ENCODE data around the gene ACP2.

Gene ACP2

GRCh38 chr11:47248664-47249377 lies at the start of gene ACP2:
Gene ACP2 (minus strand): TSS chr11:47248814. CDS start chr11:47248789, 25 bp downstream.
- peak; percentile 91 for DNase-seq (ENCODE audit: low read depth)

GRCh38 chr11:47296045-47296444 lies 47.4 kb upstream of the ACP2 start:
- DNase-seq (ENCODE audit: low read depth): no peak

- DNase-seq (ENCODE audit: low read depth): no peak
Measured at GRCh38 chr11:47295385-47295784, 46.8 kb upstream of the ACP2 start.

GRCh38 chr11:47289856-47290255 lies 41.2 kb upstream of the ACP2 start:
- peak; percentile 15 for DNase-seq (ENCODE audit: low read depth)

- DNase-seq (ENCODE audit: low read depth): no peak
Measured at GRCh38 chr11:47288066-47288465, 39.5 kb upstream of the ACP2 start.

- no peak for DNase-seq (ENCODE audit: low read depth)
Measured at GRCh38 chr11:47285969-47286770, 37.6 kb upstream of the ACP2 start.

GRCh38 chr11:47284151-47284550 lies 35.5 kb upstream of the ACP2 start:
- DNase-seq (ENCODE audit: low read depth): no peak

GRCh38 chr11:47282462-47282861 lies 33.8 kb upstream of the ACP2 start:
- no peak for DNase-seq (ENCODE audit: low read depth)

- DNase-seq (ENCODE audit: low read depth): no peak
Measured at GRCh38 chr11:47280860-47281259, 32.2 kb upstream of the ACP2 start.

GRCh38 chr11:47280099-47280498 lies 31.5 kb upstream of the ACP2 start:
- DNase-seq (ENCODE audit: low read depth): no peak

GRCh38 chr11:47278769-47279168 lies 30.2 kb upstream of the ACP2 start:
- no peak for DNase-seq (ENCODE audit: low read depth)

GRCh38 chr11:47278058-47278457 lies 29.4 kb upstream of the ACP2 start:
- no peak for DNase-seq (ENCODE audit: low read depth)

GRCh38 chr11:47276923-47277322 lies 28.3 kb upstream of the ACP2 start:
- DNase-seq (ENCODE audit: low read depth): no peak

GRCh38 chr11:47274495-47275235 lies 26.1 kb upstream of the ACP2 start:
- no peak for DNase-seq (ENCODE audit: low read depth)

- DNase-seq (ENCODE audit: low read depth): peak; percentile 31
Measured at GRCh38 chr11:47272706-47273105, 24.1 kb upstream of the ACP2 start.

GRCh38 chr11:47271961-47272661 lies 23.5 kb upstream of the ACP2 start:
- DNase-seq (ENCODE audit: low read depth): no peak

- DNase-seq (ENCODE audit: low read depth): no peak
Measured at GRCh38 chr11:47271328-47271727, 22.7 kb upstream of the ACP2 start.

- peak; percentile 65 for DNase-seq (ENCODE audit: low read depth)
Measured at GRCh38 chr11:47270331-47271271, 22.0 kb upstream of the ACP2 start.

- DNase-seq (ENCODE audit: low read depth): peak; percentile 85
Measured at GRCh38 chr11:47269829-47270305, 21.3 kb upstream of the ACP2 start, which contains the start of gene MADD. Gene MADD (plus strand): TSS chr11:47270133.

GRCh38 chr11:47269002-47269828 lies 20.6 kb upstream of the ACP2 start:
- peak; percentile 89 for DNase-seq (ENCODE audit: low read depth)

Data from iris pigment epithelial cell (primary cell).